Fibroblast of lung (primary cell): ENCODE results near the gene PITX3. TPM values are rescaled to one million over a fixed set of nuclear protein-coding genes. Genes with fewer than 3 reads are reported as not detected.

Source experiments
- DNase-seq, 2 donors: peaks; one replicate each; pipeline versions ENCODE4 v3.0.0 to v3.0.0-alpha.2; 2010; ENCODE audit warnings: low read depth in 2 of 2
- H2AFZ ChIP-seq: 2 replicates; pipeline ENCODE4 v1.5.1; 2012; ENCODE audit warnings: low read length, control low read depth, inconsistent platforms
- H3K27ac ChIP-seq: 2 replicates; pipeline ENCODE4 v1.5.1; 2011; ENCODE audit warnings: low read length, control low read depth; ENCODE audit not compliant: insufficient read depth
- H3K27me3 ChIP-seq: 2 replicates; pipeline ENCODE4 v1.5.1; 2011; ENCODE audit warnings: mild to moderate bottlenecking, low read length; ENCODE audit not compliant: control insufficient read depth, insufficient read depth
- H3K36me3 ChIP-seq: 2 replicates; pipeline ENCODE4 v1.5.1; 2011; ENCODE audit warnings: low read length; ENCODE audit not compliant: control insufficient read depth, insufficient read depth
- H3K4me1 ChIP-seq: 2 replicates; pipeline ENCODE4 v1.5.1; 2011; ENCODE audit warnings: low read length; ENCODE audit not compliant: control insufficient read depth, insufficient read depth; ENCODE audit errors: extremely low read depth
- H3K4me2 ChIP-seq: 2 replicates; pipeline ENCODE4 v1.5.1; 2011; ENCODE audit warnings: low read length, control low read depth; ENCODE audit not compliant: insufficient read depth; ENCODE audit errors: extremely low read depth
- H3K4me3 ChIP-seq, 4 experiments: fragments of 200-600 bp in 1 of 4; sonication (generic) in 1 of 4; replicated peaks in 1 of 4; 2 replicates each; pipeline ENCODE4 v1.5.1; 2011 to 2016; ENCODE audit warnings: low read length in 4 of 4, low read depth in 3 of 4, mild to moderate bottlenecking in 3 of 4, control low read depth in 2 of 4, inconsistent platforms in 1 of 4, mixed read lengths in 1 of 4; ENCODE audit not compliant: insufficient read depth in 1 of 4; ENCODE audit errors: control extremely low read depth in 1 of 4
- H3K79me2 ChIP-seq: 2 replicates; pipeline ENCODE4 v1.5.1; 2012; ENCODE audit warnings: mild to moderate bottlenecking, low read length, inconsistent platforms; ENCODE audit not compliant: control insufficient read depth, insufficient read depth
- H3K9ac ChIP-seq: 2 replicates; pipeline ENCODE4 v1.5.1; 2011; ENCODE audit warnings: mild to moderate bottlenecking, low read length, control low read depth; ENCODE audit not compliant: insufficient read depth
- H3K9me3 ChIP-seq: 2 replicates; pipeline ENCODE4 v1.5.1; 2012; ENCODE audit warnings: low read depth, low read length; ENCODE audit not compliant: control insufficient read depth, insufficient read depth
- H4K20me1 ChIP-seq: 2 replicates; pipeline ENCODE4 v1.5.1; 2011; ENCODE audit warnings: low read length; ENCODE audit not compliant: control insufficient read depth, insufficient read depth; ENCODE audit errors: extremely low read depth
- CTCF ChIP-seq, 2 donors: IDR thresholded peaks in 1 of 2; conservative IDR thresholded peaks in 1 of 2; 1 replicate in 1 of 2; 2 replicates in 1 of 2; pipeline ENCODE4 v1.5.1; 2011 to 2012; ENCODE audit warnings: low read length in 2 of 2, control low read depth in 1 of 2, inconsistent platforms in 1 of 2, low read depth in 1 of 2, mild to moderate bottlenecking in 1 of 2
- EZH2 ChIP-seq: IDR thresholded peaks from 2 replicates; pipeline ENCODE4 v1.5.1; 2012; ENCODE audit warnings: low read length, control low read depth, mild to moderate bottlenecking; ENCODE audit errors: missing control alignments
- polyA plus RNA-seq, 2 donors: library from polyadenylated mRNA; depleted of rRNA in 1 of 2; stranded (reverse) in 1 of 2; unstranded in 1 of 2; fragments of >200 nt; gene quantifications; 2 replicates each; pipeline ENCODE4 v1.2.1, GENCODE V29; 2011 to 2012; ENCODE audit warnings: missing spikeins in 1 of 2
- total RNA-seq: library from RNA; depleted of rRNA; stranded (reverse); fragments of >200 nt; gene quantifications from 2 replicates; pipeline ENCODE4 v1.2.1, GENCODE V29; 2014

Gene PITX3
- total and polyA plus RNA-seq, 2 donors (not counting 1 experiment from before 2014, with no cell fraction given): not detected

GRCh38 chr10:102208311-102209035 lies 32.8 kb downstream of the PITX3 start:
- H3K4me2 ChIP-seq: no peak overlapping the region
- H3K27me3 ChIP-seq: no peaks in the 10 kb centered on the region
- no peaks in the 10 kb centered on the region for H4K20me1 ChIP-seq
- no peak overlapping the region for H3K27ac ChIP-seq
- H3K9ac ChIP-seq: no peak overlapping the region
- no peaks in the 10 kb centered on the region for H3K36me3 ChIP-seq
- TF ChIP-seq CTCF (conservative IDR thresholded peaks at IDR 0.05 in 1 of 2, IDR thresholded peaks at IDR 0.05 in 1 of 2; ENCODE audit: low read depth in 1 of 2, low read length in 2 of 2) (no peak), EZH2 (no peak)
- no peak overlapping the region for H3K4me3 ChIP-seq
- no peaks in the 10 kb centered on the region for H3K9me3 ChIP-seq
- no peak overlapping the region for H2AFZ ChIP-seq
- no peaks in the 10 kb centered on the region for H3K4me1 ChIP-seq
- H3K79me2 ChIP-seq: no peaks in the 10 kb centered on the region
- peak; percentile 49 to 85 for DNase-seq

- TF ChIP-seq CTCF (conservative IDR thresholded peaks at IDR 0.05 in 1 of 2, IDR thresholded peaks at IDR 0.05 in 1 of 2; ENCODE audit: low read depth in 1 of 2, low read length in 2 of 2): no peak
- TF ChIP-seq EZH2: no peak
- H3K4me3 ChIP-seq: no peak overlapping the region
These were observed 38.9 kb downstream of the PITX3 start for GRCh38 chr10:102202386-102202785.

GRCh38 chr10:102200751-102201640 lies 40.3 kb downstream of the PITX3 start:
- Histone ChIP-seq H2AFZ (no peak overlapping the region), H3K9ac (no peak overlapping the region), H3K79me2 (no peaks in the 10 kb centered on the region), H3K27ac (no peak overlapping the region), H3K9me3 (no peaks in the 10 kb centered on the region), H4K20me1 (no peaks in the 10 kb centered on the region), H3K27me3 (no peaks in the 10 kb centered on the region), H3K4me3 (no peak overlapping the region), H3K4me1 (no peaks in the 10 kb centered on the region), H3K36me3 (no peaks in the 10 kb centered on the region), H3K4me2 (no peak overlapping the region)
- DNase-seq: no peak
- no peak for TF ChIP-seq EZH2
- TF ChIP-seq CTCF (conservative IDR thresholded peaks at IDR 0.05 in 1 of 2, IDR thresholded peaks at IDR 0.05 in 1 of 2; ENCODE audit: low read depth in 1 of 2, low read length in 2 of 2): no peak

More at GRCh38 chr10:102202386-102202785, 38.9 kb downstream of the PITX3 start:
- Histone ChIP-seq H3K9me3 (no peaks in the 10 kb centered on the region), H3K4me1 (no peaks in the 10 kb centered on the region), H3K27ac (no peak overlapping the region), H3K79me2 (no peaks in the 10 kb centered on the region), H3K9ac (no peak overlapping the region), H3K4me2 (no peak overlapping the region), H3K27me3 (no peaks in the 10 kb centered on the region), H2AFZ (no peak overlapping the region), H3K36me3 (no peaks in the 10 kb centered on the region), H4K20me1 (no peaks in the 10 kb centered on the region)
- no peak for DNase-seq
